SK-N-SH (cell line): ENCODE measurements around the gene DDX1. TPM values are rescaled to one million over a fixed set of nuclear protein-coding genes. Genes with fewer than 3 reads are reported as not detected.

ENCODE experiments used
- CTCF ChIA-PET: fragments of 300-600, 350-600 bp; formaldehyde crosslinking; extraction: SDS; loops from one replicate; lab custom pipeline; 2021; lab: Yijun Ruan, JAX
- POLR2A ChIA-PET: fragments of 350-600 bp; sonication (Branson Sonifier 250); formaldehyde crosslinking; extraction: SDS; loops from one replicate; lab custom pipeline; 2020; ENCODE audit warnings: antibody characterized with exemption, inconsistent platforms; lab: Yijun Ruan, JAX
- DNase-seq: peaks from one replicate; pipeline ENCODE4 v3.0.0; 2012
- H2AFZ ChIP-seq: fragments of 200-600 bp; sonication (generic); 2 replicates; pipeline ENCODE4 v1.8.1; 2016; ENCODE audit warnings: antibody characterized with exemption, mild to moderate bottlenecking, low read depth
- H3F3A ChIP-seq: fragments of 200-600 bp; sonication (generic); replicated peaks from 2 replicates; pipeline ENCODE3; 2016; ENCODE audit warnings: antibody characterized with exemption, mild to moderate bottlenecking; ENCODE audit not compliant: insufficient read depth
- H3K27ac ChIP-seq, 2 experiments: fragments of 200-500 bp in 1 of 2; fragments of 200-600 bp in 1 of 2; sonication (Bioruptor generic) in 1 of 2; sonication (generic), shearing (Covaris generic) in 1 of 2; 2 replicates each; pipeline versions ENCODE4 v1.5.1 to v1.6.1; 2014 to 2016; ENCODE audit warnings: low read depth in 2 of 2, inconsistent platforms in 1 of 2, low read length in 1 of 2, mild to moderate bottlenecking in 1 of 2, mixed read lengths in 1 of 2
- H3K27me3 ChIP-seq: fragments of 200-600 bp; sonication (generic), shearing (Covaris generic); 2 replicates; pipeline ENCODE4 v1.6.1; 2016; ENCODE audit warnings: mixed run types; ENCODE audit not compliant: insufficient read depth
- H3K36me3 ChIP-seq, 2 experiments: fragments of 200-500 bp in 1 of 2; fragments of 200-600 bp in 1 of 2; sonication (Bioruptor generic) in 1 of 2; sonication (generic) in 1 of 2; replicated peaks in 1 of 2; 2 replicates each; pipeline versions ENCODE3 to v1.5.1; 2014 to 2016; ENCODE audit warnings: low read length in 1 of 2, mild to moderate bottlenecking in 1 of 2; ENCODE audit not compliant: insufficient read depth in 2 of 2, control insufficient read depth in 1 of 2
- H3K4me1 ChIP-seq, 2 experiments: fragments of 200-500 bp in 1 of 2; fragments of 200-600 bp in 1 of 2; sonication (Bioruptor generic) in 1 of 2; sonication (generic), shearing (Covaris generic) in 1 of 2; 2 replicates each; pipeline versions ENCODE4 v1.5.1 to v1.6.1; 2014 to 2016; ENCODE audit warnings: low read depth in 1 of 2, low read length in 1 of 2, mixed run types in 1 of 2; ENCODE audit not compliant: insufficient read depth in 2 of 2, control insufficient read depth in 1 of 2
- H3K4me2 ChIP-seq: fragments of 200-600 bp; sonication (generic), shearing (Covaris generic); 2 replicates; pipeline ENCODE4 v1.6.1; 2017; ENCODE audit warnings: mixed run types
- H3K4me3 ChIP-seq, 2 experiments: fragments of 200-500 bp in 1 of 2; fragments of 200-600 bp in 1 of 2; sonication (Bioruptor generic) in 1 of 2; sonication (generic), shearing (Covaris generic) in 1 of 2; 2 replicates each; pipeline versions ENCODE4 v1.5.1 to v1.8.1; 2014 to 2016; ENCODE audit warnings: low read depth in 2 of 2, inconsistent platforms in 1 of 2, low read length in 1 of 2, mild to moderate bottlenecking in 1 of 2, mixed read lengths in 1 of 2, moderate library complexity in 1 of 2
- H3K79me2 ChIP-seq: fragments of 200-600 bp; sonication (generic); 2 replicates; pipeline ENCODE4 v1.8.1; 2017; ENCODE audit warnings: mild to moderate bottlenecking; ENCODE audit not compliant: insufficient read depth
- H3K9ac ChIP-seq: fragments of 200-600 bp; sonication (generic); 2 replicates; pipeline ENCODE4 v1.6.1; 2017; ENCODE audit warnings: mixed run types
- H3K9me2 ChIP-seq: fragments of 200-600 bp; sonication (generic); 2 replicates; pipeline ENCODE4 v1.6.1; 2017; ENCODE audit warnings: mixed run types
- H3K9me3 ChIP-seq: fragments of 200-600 bp; sonication (generic); 2 replicates; pipeline ENCODE4 v1.6.1; 2017; ENCODE audit warnings: mixed run types, mild to moderate bottlenecking, moderate library complexity
- H4K20me1 ChIP-seq: fragments of 200-600 bp; sonication (generic); 2 replicates; pipeline ENCODE4 v1.6.1; 2017; ENCODE audit warnings: mild to moderate bottlenecking, mixed run types; ENCODE audit not compliant: insufficient read depth
- ELF1 ChIP-seq: IDR thresholded peaks from 2 replicates; pipeline ENCODE4 v1.4.0; 2012
- GABPA ChIP-seq: IDR thresholded peaks from 2 replicates; pipeline ENCODE4 v1.4.0; 2012; ENCODE audit warnings: low read depth, mild to moderate bottlenecking
- JUND ChIP-seq: IDR thresholded peaks from 2 replicates; pipeline ENCODE4 v1.4.0; 2012
- MXI1 ChIP-seq: IDR thresholded peaks from 2 replicates; pipeline ENCODE4 v1.6.1; 2012; ENCODE audit warnings: mild to moderate bottlenecking, low read depth, low read length, improper control_type of control experiment
- NRF1 ChIP-seq: IDR thresholded peaks from 2 replicates; pipeline ENCODE4 v1.6.1; 2012; ENCODE audit warnings: low read depth, mild to moderate bottlenecking, low read length
- RCOR1 ChIP-seq: fragments of 150-350 bp; IDR thresholded peaks from 2 replicates; pipeline ENCODE4 v1.6.1; 2017; ENCODE audit warnings: antibody characterized with exemption, low read length
- RFX5 ChIP-seq: IDR thresholded peaks from 2 replicates; pipeline ENCODE4 v1.6.1; 2012; ENCODE audit warnings: mild to moderate bottlenecking, improper control_type of control experiment, low read length
- RXRA ChIP-seq: IDR thresholded peaks from 2 replicates; pipeline ENCODE4 v1.4.0; 2012; ENCODE audit warnings: low read depth, mild to moderate bottlenecking, borderline replicate concordance
- SIN3A ChIP-seq: IDR thresholded peaks from 2 replicates; pipeline ENCODE4 v1.6.1; 2012; ENCODE audit warnings: low read depth, mild to moderate bottlenecking, low read length, moderate library complexity, borderline replicate concordance
- SMC3 ChIP-seq: IDR thresholded peaks from 2 replicates; pipeline ENCODE4 v1.6.1; 2012; ENCODE audit warnings: low read depth, low read length, improper control_type of control experiment
- WGBS: methylation state at CpG from one replicate; pipeline ENCODE4 v1.1.6; 2017; ENCODE audit warnings: low lambda C conversion rate; 5-methylcytosine and 5-hydroxymethylcytosine counted together
- polyA plus RNA-seq, 3 experiments: library from polyadenylated mRNA; depleted of rRNA; stranded (reverse); fragments of >200 nt; gene quantifications; 2 replicates each; pipeline ENCODE4 v1.2.3, GENCODE V29; 2012
- TF ChIP-seq, protein P1 (sequence below): IDR thresholded peaks from 2 replicates; pipeline ENCODE4 v1.4.0; 2012; ENCODE audit warnings: low read depth, borderline replicate concordance
- TF ChIP-seq, protein P2 (sequence below): fragments of 150-350 bp; IDR thresholded peaks from 2 replicates; pipeline ENCODE4 v1.6.1; 2016; ENCODE audit warnings: mild to moderate bottlenecking, low read depth, low read length
- TF ChIP-seq, protein P3 (sequence below): IDR thresholded peaks from 2 replicates; pipeline ENCODE4 v1.4.0; 2012; ENCODE audit warnings: low read depth

Gene DDX1
- polyA plus RNA-seq, 1 of the 3 experiments (the other 2 are of a cell fraction) = 54.5 TPM

DNA sequence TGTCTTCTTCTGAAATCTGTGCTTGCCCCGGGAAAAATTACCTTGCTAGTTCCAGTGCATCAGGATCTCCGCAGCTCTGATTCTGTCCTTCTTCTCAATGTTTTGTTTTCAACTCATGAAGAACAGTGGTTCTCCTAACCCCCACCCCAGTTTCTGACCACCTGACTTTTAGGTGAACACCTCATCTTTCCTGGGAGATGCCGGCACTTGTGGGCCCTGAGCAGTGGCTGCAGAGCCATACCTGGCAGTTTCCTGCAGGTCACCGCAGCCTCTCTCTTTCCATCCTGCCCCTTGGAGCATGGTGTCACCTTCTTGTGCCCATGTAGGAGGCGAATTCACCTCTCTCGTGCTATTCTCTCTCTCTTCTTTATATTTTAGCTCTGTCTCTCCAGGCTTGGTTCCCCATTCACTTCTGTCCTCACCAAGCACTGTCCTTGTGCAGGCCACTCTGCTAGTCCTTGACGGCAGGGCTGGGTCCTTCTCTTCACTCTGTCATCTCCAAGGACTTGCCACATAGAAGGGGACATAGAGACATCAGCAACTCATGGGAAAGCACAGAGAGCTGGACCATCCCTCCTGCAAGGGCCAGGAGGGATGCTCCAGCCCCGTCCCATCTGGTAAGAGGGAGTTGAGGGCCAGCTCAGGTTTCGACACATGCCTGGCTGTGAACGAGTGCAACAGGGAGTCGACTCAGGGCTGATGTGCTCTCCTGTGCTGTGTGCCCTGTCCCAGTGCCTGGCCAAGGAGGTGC is 59.1 kb downstream of the DDX1 start:
- H3K79me2 ChIP-seq = no peaks in the 10 kb centered on the region
- H3K4me1 ChIP-seq = peaks cover 0 to 5% of the 10 kb centered on the region in 2 experiments; a peak in 1 of 4 replicates
- POLR2A ChIA-PET = interaction anchor here (0.5 to 0.7 kb wide), 2 partner anchors 674 to 854 kb away, joined by 3 to 5 read pairs; no protein-coding TSS in a partner anchor
- no peak overlapping the region for H3K4me3 ChIP-seq
- no peak overlapping the region for H3K4me2 ChIP-seq
- no peak overlapping the region for H3K27ac ChIP-seq
- DNase-seq = no peak
- H4K20me1 ChIP-seq = no peaks in the 10 kb centered on the region
- H3F3A ChIP-seq = no peaks in the 10 kb centered on the region
- no peaks in the 10 kb centered on the region for H3K9me2 ChIP-seq
- H2AFZ ChIP-seq = no peak overlapping the region
- no peaks in the 10 kb centered on the region for H3K9me3 ChIP-seq
- no peak overlapping the region for H3K9ac ChIP-seq
- H3K27me3 ChIP-seq = no peaks in the 10 kb centered on the region
- 51% methylated on average over 8 of the region's 11 CpGs for WGBS
- TF ChIP-seq SMC3 (no peak), JUND (no peak), RFX5 (no peak), RCOR1 (no peak), GABPA (no peak)
- TF ChIP-seq, protein P1, sequence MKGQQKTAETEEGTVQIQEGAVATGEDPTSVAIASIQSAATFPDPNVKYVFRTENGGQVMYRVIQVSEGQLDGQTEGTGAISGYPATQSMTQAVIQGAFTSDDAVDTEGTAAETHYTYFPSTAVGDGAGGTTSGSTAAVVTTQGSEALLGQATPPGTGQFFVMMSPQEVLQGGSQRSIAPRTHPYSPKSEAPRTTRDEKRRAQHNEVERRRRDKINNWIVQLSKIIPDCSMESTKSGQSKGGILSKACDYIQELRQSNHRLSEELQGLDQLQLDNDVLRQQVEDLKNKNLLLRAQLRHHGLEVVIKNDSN = no peak
- CTCF ChIA-PET = interaction anchor here (1.0 to 2.6 kb wide), 7 partner anchors 12 to 888 kb away, joined by 3 to 13 read pairs (median 4); partner anchors contain the start of gene MYCN
- H3K36me3 ChIP-seq = no peaks in the 10 kb centered on the region

DNA sequence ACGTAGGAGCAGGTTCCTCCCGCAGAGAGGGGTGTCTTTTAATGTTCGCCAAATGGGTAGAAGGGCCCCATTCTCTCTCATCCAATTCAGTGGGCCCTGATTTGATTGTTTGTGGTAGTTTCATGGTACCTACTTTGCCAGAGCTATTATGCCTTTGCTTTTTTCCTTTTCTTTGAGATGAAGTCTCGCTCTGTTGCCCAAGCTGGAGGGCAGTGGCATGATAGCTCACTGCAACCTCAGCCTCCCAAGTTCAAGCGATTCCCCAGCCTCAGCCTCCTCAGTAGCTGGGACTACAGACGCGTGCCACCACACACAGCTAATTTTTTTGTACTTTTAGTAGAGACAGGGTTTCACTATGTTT is 59.7 kb downstream of the DDX1 start:
- Histone ChIP-seq H3K9ac (no peak overlapping the region), H3F3A (no peaks in the 10 kb centered on the region), H3K27me3 (no peaks in the 10 kb centered on the region), H3K36me3 (no peaks in the 10 kb centered on the region), H3K9me3 (no peaks in the 10 kb centered on the region), H3K4me3 (no peak overlapping the region), H4K20me1 (no peaks in the 10 kb centered on the region), H3K4me2 (no peak overlapping the region), H2AFZ (no peak overlapping the region), H3K79me2 (no peaks in the 10 kb centered on the region), H3K27ac (no peak overlapping the region), H3K9me2 (no peaks in the 10 kb centered on the region), H3K4me1 (peaks cover 0 to 5% of the 10 kb centered on the region in 2 experiments; a peak in 1 of 4 replicates)
- POLR2A ChIA-PET = interaction anchor here (0.7 kb wide), 1 partner anchor 853 kb away, joined by 5 read pairs; no protein-coding TSS in a partner anchor
- DNase-seq = no peak
- CTCF ChIA-PET = interaction anchor here (1.1 to 2.6 kb wide), 4 partner anchors 12 to 957 kb away, joined by 4 to 13 read pairs (median 6); partner anchors contain the start of gene MYCN
- 67% methylated on average over 5 of the region's 7 CpGs for WGBS
- TF ChIP-seq ELF1 (no peak), RCOR1 (no peak)

DNA sequence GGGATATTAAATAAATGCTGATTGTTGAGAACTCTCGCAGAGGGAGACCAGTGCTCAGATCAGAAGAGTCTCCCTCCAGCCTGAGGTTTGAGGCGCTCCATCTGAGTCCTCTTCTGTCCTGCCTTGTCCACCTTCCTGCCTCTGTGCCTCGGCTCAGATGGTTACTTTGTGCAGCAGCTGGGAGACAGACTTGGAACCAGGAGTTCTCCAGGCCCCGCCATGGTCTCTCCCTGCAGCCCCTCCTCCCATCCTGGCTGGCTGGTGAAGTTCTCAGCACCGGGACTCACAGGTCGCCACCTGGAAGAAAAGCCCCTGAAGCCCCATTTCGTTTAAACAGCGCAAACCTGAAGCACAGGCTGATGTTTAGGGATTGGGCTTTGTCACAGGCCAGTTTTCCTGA is 60.6 kb downstream of the DDX1 start:
- H3K9ac ChIP-seq = no peak overlapping the region
- no peak overlapping the region for H3K4me3 ChIP-seq
- ChIA-PET CTCF (interaction anchor here (0.8 to 2.6 kb wide), 5 partner anchors 11 to 956 kb away, joined by 4 to 13 read pairs (median 4); partner anchors contain the start of gene MYCN), POLR2A (interaction anchor here (0.6 kb wide), 1 partner anchor 24 kb away, joined by 3 read pairs; no protein-coding TSS in a partner anchor)
- peaks cover 0 to 5% of the 10 kb centered on the region in 2 experiments; a peak in 1 of 4 replicates for H3K4me1 ChIP-seq
- no peaks in the 10 kb centered on the region for H3K9me3 ChIP-seq
- H3K79me2 ChIP-seq = no peaks in the 10 kb centered on the region
- H3K36me3 ChIP-seq = no peaks in the 10 kb centered on the region
- no peak for DNase-seq
- H3F3A ChIP-seq = no peaks in the 10 kb centered on the region
- H3K27ac ChIP-seq = no peak overlapping the region
- WGBS = 56% methylated on average over 7 of the region's 8 CpGs
- no peaks in the 10 kb centered on the region for H3K27me3 ChIP-seq
- H4K20me1 ChIP-seq = no peaks in the 10 kb centered on the region
- H2AFZ ChIP-seq = no peak overlapping the region
- no peaks in the 10 kb centered on the region for H3K9me2 ChIP-seq
- H3K4me2 ChIP-seq = no peak overlapping the region
- no peak for TF ChIP-seq SIN3A
- TF ChIP-seq, protein P2, sequence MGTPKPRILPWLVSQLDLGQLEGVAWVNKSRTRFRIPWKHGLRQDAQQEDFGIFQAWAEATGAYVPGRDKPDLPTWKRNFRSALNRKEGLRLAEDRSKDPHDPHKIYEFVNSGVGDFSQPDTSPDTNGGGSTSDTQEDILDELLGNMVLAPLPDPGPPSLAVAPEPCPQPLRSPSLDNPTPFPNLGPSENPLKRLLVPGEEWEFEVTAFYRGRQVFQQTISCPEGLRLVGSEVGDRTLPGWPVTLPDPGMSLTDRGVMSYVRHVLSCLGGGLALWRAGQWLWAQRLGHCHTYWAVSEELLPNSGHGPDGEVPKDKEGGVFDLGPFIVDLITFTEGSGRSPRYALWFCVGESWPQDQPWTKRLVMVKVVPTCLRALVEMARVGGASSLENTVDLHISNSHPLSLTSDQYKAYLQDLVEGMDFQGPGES = no peak
- TF ChIP-seq RXRA = no peak
- TF ChIP-seq ELF1 = no peak
- no peak for TF ChIP-seq NRF1
- TF ChIP-seq, protein P1 = no peak
- no peak for TF ChIP-seq MXI1
- TF ChIP-seq, protein P3, sequence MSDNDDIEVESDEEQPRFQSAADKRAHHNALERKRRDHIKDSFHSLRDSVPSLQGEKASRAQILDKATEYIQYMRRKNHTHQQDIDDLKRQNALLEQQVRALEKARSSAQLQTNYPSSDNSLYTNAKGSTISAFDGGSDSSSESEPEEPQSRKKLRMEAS = no peak
